DND-41 (cell line): ENCODE data around the gene RIT2.

Source experiments
- ATAC-seq: fragments of 200-7000 bp; cut with Tn5 transposase; 3 replicates; pipeline ENCODE4 v1.9.1; 2021; ENCODE audit warnings: low read depth; ENCODE audit not compliant: insufficient read depth
- DNase-seq: peaks from one replicate; pipeline ENCODE4 v3.0.0-alpha.2; 2020
- H2AFZ ChIP-seq: 2 replicates; pipeline ENCODE4 v1.6.0; 2012; ENCODE audit warnings: low read depth, low read length
- H3K27ac ChIP-seq: 2 replicates; pipeline ENCODE4 v1.5.1; 2012; ENCODE audit warnings: low read length, inconsistent platforms
- H3K27me3 ChIP-seq: fragments of 200-600 bp; sonication (generic); 2 replicates; pipeline ENCODE4 v1.6.0; 2012; ENCODE audit warnings: low read length, mild to moderate bottlenecking, inconsistent platforms; ENCODE audit not compliant: insufficient read depth, poor library complexity
- H3K36me3 ChIP-seq: 2 replicates; pipeline ENCODE4 v1.5.1; 2012; ENCODE audit warnings: low read length, inconsistent platforms; ENCODE audit not compliant: insufficient read depth
- H3K4me1 ChIP-seq: 2 replicates; pipeline ENCODE4 v1.5.1; 2012; ENCODE audit warnings: mild to moderate bottlenecking, low read length; ENCODE audit not compliant: insufficient read depth
- H3K4me2 ChIP-seq: 2 replicates; pipeline ENCODE4 v1.6.0; 2012; ENCODE audit warnings: mild to moderate bottlenecking, moderate library complexity, low read length, inconsistent platforms; ENCODE audit not compliant: insufficient read depth
- H3K4me3 ChIP-seq, 2 experiments: fragments of 200-600 bp in 1 of 2; shearing (Covaris generic) in 1 of 2; 2 replicates each; pipeline ENCODE4 v1.5.1; 2012 to 2016; ENCODE audit warnings: inconsistent platforms in 2 of 2, low read length in 2 of 2, mild to moderate bottlenecking in 2 of 2, low read depth in 1 of 2, moderate library complexity in 1 of 2
- H3K79me2 ChIP-seq: 2 replicates; pipeline ENCODE4 v1.6.0; 2012; ENCODE audit warnings: low read length, inconsistent platforms; ENCODE audit not compliant: insufficient read depth
- H3K9ac ChIP-seq: 2 replicates; pipeline ENCODE4 v1.6.0; 2012; ENCODE audit warnings: low read depth, mild to moderate bottlenecking, inconsistent platforms, low read length, moderate library complexity
- H3K9me3 ChIP-seq: 2 replicates; pipeline ENCODE4 v1.5.1; 2012; ENCODE audit warnings: low read length, moderate library complexity, mild to moderate bottlenecking, inconsistent platforms; ENCODE audit not compliant: insufficient read depth, severe bottlenecking
- H4K20me1 ChIP-seq: 2 replicates; pipeline ENCODE4 v1.6.0; 2012; ENCODE audit warnings: low read length; ENCODE audit not compliant: insufficient read depth
- EZH2 ChIP-seq: IDR thresholded peaks from 3 replicates; pipeline ENCODE4 v1.6.1; 2012; ENCODE audit warnings: borderline replicate concordance, low read depth, mild to moderate bottlenecking, moderate library complexity, low read length, inconsistent platforms; ENCODE audit not compliant: severe bottlenecking
- TF ChIP-seq, protein P1 (sequence below): IDR thresholded peaks from 2 replicates; pipeline ENCODE4 v1.5.1; 2012; ENCODE audit warnings: borderline replicate concordance, low read length, moderate library complexity, mild to moderate bottlenecking; ENCODE audit not compliant: poor library complexity, severe bottlenecking; ENCODE audit errors: extremely low read depth

RIT2 gene

DNA sequence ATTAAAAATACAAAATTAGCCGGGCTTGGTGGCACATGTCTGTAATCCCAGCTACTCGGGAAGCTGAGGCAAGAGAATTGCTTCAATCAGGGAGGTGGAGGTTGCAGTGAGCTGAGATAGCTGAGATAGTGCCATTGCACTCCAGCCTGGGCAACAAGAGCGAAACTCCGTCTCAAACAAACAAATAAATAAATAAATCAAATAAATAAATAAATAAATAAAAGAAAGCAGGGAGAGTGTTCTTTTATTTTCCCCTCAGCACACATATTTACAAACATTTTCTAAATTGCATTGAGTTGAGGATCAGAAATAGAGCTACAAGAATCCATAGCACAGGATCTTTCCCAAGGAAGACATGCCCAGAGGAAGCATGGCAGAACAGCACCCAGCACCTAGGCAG, 71.9 kb downstream of the RIT2 start:
- no peaks in the 10 kb centered on the region for H3K36me3 ChIP-seq
- H3K4me1 ChIP-seq = no peaks in the 10 kb centered on the region
- ATAC-seq (no peak), DNase-seq (no peak)
- no peaks in the 10 kb centered on the region for H3K27me3 ChIP-seq
- H3K9me3 ChIP-seq = no peaks in the 10 kb centered on the region
- no peak for TF ChIP-seq EZH2
- TF ChIP-seq, protein P1, sequence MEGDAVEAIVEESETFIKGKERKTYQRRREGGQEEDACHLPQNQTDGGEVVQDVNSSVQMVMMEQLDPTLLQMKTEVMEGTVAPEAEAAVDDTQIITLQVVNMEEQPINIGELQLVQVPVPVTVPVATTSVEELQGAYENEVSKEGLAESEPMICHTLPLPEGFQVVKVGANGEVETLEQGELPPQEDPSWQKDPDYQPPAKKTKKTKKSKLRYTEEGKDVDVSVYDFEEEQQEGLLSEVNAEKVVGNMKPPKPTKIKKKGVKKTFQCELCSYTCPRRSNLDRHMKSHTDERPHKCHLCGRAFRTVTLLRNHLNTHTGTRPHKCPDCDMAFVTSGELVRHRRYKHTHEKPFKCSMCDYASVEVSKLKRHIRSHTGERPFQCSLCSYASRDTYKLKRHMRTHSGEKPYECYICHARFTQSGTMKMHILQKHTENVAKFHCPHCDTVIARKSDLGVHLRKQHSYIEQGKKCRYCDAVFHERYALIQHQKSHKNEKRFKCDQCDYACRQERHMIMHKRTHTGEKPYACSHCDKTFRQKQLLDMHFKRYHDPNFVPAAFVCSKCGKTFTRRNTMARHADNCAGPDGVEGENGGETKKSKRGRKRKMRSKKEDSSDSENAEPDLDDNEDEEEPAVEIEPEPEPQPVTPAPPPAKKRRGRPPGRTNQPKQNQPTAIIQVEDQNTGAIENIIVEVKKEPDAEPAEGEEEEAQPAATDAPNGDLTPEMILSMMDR = no peak
- no peak overlapping the region for H2AFZ ChIP-seq
- no peak overlapping the region for H3K4me2 ChIP-seq
- H3K27ac ChIP-seq = no peak overlapping the region
- no peak overlapping the region for H3K9ac ChIP-seq
- no peak overlapping the region for H3K4me3 ChIP-seq
- H4K20me1 ChIP-seq = no peaks in the 10 kb centered on the region
- H3K79me2 ChIP-seq = no peaks in the 10 kb centered on the region

DNA sequence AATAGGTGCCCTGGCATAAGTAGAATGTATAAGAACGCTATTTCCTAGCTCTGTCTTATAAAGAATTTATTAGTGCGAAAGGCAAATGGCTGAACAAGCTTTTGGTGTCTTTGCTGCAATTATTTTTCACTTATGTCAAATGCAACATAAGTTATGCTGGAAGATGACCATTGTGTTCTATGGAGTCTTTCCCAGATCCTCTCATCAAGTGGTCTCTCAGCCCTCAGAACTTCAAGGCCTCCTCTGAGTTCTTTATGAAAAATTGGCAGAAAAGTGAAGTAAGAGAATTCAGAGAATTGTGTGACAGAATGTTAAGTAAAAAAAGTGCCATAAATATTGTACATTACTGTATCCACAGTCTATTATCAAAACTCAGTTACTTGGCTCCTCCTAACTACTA, 75.2 kb downstream of the RIT2 start:
- Histone ChIP-seq H3K4me3 (no peak overlapping the region), H3K36me3 (no peaks in the 10 kb centered on the region), H4K20me1 (no peaks in the 10 kb centered on the region), H3K27ac (no peak overlapping the region), H3K4me2 (no peak overlapping the region), H3K9ac (no peak overlapping the region), H2AFZ (no peak overlapping the region), H3K27me3 (no peaks in the 10 kb centered on the region), H3K79me2 (no peaks in the 10 kb centered on the region), H3K4me1 (no peaks in the 10 kb centered on the region), H3K9me3 (no peaks in the 10 kb centered on the region)
- TF ChIP-seq, protein P1 = no peak
- no peak for TF ChIP-seq EZH2
- ATAC-seq (no peak), DNase-seq (no peak)

DNA sequence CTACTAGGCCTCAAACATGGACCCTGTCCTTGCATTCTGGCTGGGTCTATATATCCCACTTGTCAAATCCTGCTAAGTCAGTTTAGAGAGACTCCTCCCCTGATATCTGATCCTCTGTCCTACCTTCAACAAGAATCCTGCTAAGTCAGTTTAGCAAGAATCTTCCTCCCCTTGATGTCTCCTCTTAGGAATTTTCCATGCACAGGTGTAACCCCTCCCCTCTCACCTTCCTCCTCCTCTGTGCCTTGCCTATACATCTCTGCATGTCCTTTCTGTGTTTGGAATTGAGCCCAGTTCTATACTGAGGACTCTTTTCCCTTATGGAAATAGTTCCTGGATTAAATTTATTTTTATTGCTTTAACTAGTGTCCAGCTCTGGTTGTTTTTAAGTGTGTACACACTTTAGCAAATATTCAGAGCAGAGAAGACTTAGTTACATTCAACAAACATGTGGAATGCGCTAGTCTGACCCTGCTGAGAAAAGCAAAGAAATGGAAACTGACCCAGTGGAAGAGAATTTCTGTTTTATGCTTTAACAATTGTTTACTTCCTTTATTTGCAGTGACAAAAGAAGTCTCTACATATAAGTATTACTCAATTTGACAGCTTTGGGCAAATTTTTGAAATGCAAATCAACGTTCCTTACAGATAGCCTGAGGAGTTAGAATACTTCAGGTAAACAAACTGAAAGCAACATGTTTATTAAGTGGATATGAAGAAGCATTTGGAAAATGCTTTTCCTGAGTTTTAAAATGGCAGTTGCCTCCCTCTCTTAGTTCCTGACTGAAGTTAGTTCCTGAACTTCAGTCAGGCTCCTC, 80.6 kb downstream of the RIT2 start:
- Histone ChIP-seq H3K4me2 (no peak overlapping the region), H3K79me2 (no peaks in the 10 kb centered on the region), H2AFZ (no peak overlapping the region), H3K27me3 (no peaks in the 10 kb centered on the region), H3K9me3 (no peaks in the 10 kb centered on the region), H3K36me3 (no peaks in the 10 kb centered on the region), H3K27ac (no peak overlapping the region), H3K4me1 (no peaks in the 10 kb centered on the region), H3K4me3 (no peak overlapping the region), H4K20me1 (no peaks in the 10 kb centered on the region), H3K9ac (no peak overlapping the region)
- ATAC-seq = no peak
- DNase-seq = no peak
- TF ChIP-seq, protein P1 = no peak
- TF ChIP-seq EZH2 = no peak
